Hematopoietic multipotent progenitor cell (in vitro differentiated cells): ENCODE results near the gene NCR2. TPM values are rescaled to one million over a fixed set of nuclear protein-coding genes. Genes with fewer than 3 reads are reported as not detected.
"Not testable (repeated sequence)": the region's sequence is repeated elsewhere in the genome, so short reads cannot be mapped to it uniquely, and the experiment has no call there.

Source experiments
- DNase-seq, 3 donors: peaks; one replicate each; pipeline ENCODE4 v3.0.0-alpha.2; 2011 to 2015; ENCODE audit warnings: low read depth in 2 of 3, low spot score in 2 of 3
- total RNA-seq: library from RNA; depleted of rRNA; stranded (reverse); fragments of >200 nt; gene quantifications from one replicate; pipeline ENCODE4 v1.2.3, GENCODE V29; 2012

The NCR2 gene
- total RNA-seq: not detected

- DNase-seq: no peak
Observed at GRCh38 chr6:41335296-41335695, at the start of gene NCR2. TSS of gene NCR2 (plus strand) at chr6:41335608. CDS start at chr6:41335877, 269 bp downstream.

GRCh38 chr6:41286544-41287346 lies 48.7 kb upstream of the NCR2 start, which contains the start of gene TREM1:
TSS of gene TREM1 (minus strand) at chr6:41286682. CDS start at chr6:41286655, 27 bp downstream.
- DNase-seq: peak in 1 of 3 donors; percentile 34

- no peak for DNase-seq
Observed at GRCh38 chr6:41288030-41288753, 47.2 kb upstream of the NCR2 start.

DNA sequence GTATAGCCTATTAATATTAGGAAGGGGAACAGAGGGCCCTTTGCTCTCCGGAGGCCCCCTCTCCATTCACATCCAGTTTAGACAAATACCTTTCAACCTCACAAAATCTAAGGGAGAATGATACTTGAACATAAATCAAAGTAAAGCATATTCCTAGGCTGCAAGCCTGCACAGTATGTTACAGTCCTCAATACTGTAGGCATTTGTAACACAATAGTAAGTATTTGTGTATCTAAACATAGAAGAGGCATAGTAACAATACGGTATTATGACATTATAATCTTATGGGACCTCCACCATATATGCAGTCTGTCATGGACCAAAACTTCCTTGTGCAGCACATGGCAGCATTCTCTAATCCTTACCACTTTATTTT lies 46.7 kb upstream of the NCR2 start:
- no peak for DNase-seq

GRCh38 chr6:41289815-41290214 lies 45.6 kb upstream of the NCR2 start:
- DNase-seq: no peak

- no peak for DNase-seq
Observed at GRCh38 chr6:41291717-41292116, 43.7 kb upstream of the NCR2 start.

- DNase-seq: no peak
Observed at GRCh38 chr6:41294214-41294872, 41.1 kb upstream of the NCR2 start.

- not testable (repeated sequence) for DNase-seq
Observed at GRCh38 chr6:41297248-41297647, 38.2 kb upstream of the NCR2 start.

GRCh38 chr6:41298785-41299502 lies 36.5 kb upstream of the NCR2 start:
- peak in 2 of 3 donors; percentile 6 to 19 for DNase-seq

DNA sequence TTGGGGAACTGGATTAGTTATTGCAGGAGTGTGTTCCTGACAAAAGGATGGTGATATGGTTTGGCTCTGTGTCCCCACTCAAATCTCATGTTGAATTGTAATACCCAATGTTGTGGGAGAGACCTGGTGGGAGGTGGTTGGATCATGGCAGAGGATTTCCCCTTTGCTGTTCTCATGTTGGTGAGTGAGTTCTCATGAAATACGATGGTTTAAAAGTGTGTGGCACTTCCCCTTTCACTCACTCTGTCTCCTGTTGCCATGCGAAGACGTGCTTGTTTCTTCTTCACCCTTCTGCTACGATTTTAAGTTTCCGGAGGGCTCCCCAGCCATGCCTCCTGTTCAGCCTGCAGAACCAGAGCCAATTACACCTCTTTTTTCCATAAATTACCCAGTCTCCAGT lies 32.8 kb upstream of the NCR2 start:
- DNase-seq: peak in 2 of 3 donors; percentile 24 to 50

DNA sequence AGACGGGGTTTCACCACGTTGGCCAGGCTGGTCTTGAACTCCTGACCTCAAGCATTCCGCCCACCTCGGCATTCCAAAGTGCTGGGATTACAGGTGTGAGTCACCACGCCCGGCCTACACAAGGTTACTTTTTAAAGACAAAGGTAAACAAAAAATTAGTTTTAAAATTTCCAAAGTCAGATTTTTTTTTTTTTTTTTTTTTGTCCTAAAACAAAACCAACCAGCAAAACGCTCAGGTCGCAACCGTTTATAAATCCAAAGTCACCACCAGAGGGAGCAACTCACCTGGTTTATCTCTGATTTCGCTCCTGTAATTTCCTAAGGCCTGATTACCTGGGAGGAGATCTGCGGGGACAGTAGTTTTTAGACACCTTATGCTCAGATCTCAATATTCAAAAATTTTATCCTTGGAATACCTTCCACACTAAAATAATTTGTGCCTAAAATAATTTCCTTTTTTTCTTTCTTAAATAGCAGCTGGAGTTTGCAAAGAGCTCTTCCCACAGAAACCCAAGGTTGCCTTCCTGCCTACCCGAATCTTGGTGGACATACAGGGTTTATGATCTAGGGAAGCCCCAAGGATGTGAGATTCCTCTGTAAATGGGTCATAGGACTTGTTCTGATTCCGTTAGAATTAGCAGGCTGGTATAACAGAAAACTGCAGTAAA lies 29.1 kb upstream of the NCR2 start:
- DNase-seq: peak; percentile 34 to 63 (median 48)

DNA sequence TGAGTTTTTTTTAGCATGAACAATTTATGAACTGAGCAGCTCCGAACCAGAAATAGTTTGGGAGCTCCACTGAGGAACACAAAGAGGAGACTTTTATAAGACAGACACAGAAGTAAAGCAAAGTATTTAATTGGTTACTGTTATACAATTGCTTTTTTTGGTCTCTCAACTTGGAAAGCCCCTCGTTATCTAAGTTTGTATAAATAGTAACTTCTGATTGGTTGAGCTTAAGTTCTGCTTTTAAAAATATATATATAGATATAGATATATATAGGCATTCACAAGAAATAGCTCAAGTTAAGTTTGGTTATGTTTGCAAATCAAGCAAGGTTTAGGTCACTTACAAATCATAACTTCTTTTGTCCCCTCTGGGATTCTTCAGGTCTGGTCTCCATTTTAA lies 20.2 kb upstream of the NCR2 start:
- no peak for DNase-seq

- no peak for DNase-seq
Observed at GRCh38 chr6:41315943-41316620, 19.3 kb upstream of the NCR2 start.

- DNase-seq: no peak
Observed at GRCh38 chr6:41318261-41318653, 17.2 kb upstream of the NCR2 start.

- DNase-seq: peak; percentile 70 to 83 (median 81)
Observed at GRCh38 chr6:41318654-41319565, 16.5 kb upstream of the NCR2 start.

- DNase-seq: no peak
Observed at GRCh38 chr6:41321183-41321582, 14.2 kb upstream of the NCR2 start.

DNA sequence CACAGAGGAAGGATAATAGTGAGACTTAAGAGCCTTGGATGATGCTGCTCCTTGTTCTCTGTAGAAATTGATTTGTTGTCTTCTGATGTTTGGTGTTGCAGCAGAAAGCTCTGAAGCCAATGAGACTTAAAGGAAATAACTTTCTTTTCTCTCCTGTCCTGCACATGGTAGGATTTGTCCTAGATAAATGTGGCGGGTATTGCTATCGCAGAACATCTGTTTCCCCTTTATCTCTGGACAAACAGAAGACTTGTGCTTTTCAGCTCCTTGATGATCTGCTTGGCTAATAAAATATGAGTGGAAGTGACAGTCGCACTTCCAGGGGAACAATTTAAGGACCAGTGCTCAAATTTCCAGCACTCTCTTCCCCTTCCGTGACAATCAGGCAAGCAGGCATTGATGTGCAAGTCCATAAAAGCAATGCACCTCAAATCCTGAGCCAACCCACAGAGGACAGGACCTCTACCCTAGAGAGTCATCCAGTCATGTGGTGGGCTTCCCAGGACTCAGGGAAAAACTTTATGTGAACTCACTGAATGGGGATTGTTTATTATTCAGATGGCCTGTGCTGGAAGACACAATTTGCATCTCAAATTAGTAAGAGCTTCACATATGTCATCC lies 9.9 kb upstream of the NCR2 start:
- DNase-seq: peak in 2 of 3 donors; percentile 20 to 29

DNA sequence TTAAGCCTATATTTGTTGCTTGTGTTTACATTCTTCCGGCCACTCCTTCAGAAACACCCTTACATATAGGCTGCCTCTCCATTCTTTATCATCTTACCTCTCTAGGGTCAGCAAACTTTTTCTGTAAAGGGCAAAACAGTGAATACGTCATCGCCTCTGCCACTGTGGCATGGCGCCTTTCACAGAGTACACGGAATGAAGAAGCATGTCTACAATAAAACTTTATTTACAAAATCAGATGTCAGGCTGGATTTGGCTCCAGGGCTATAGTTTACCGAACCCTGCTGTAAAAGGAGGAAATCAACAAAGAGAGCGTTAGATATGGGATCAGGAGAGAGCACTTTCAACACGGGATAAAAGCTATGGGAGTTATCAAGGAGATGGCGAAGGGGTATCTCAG lies 9.3 kb upstream of the NCR2 start:
- DNase-seq: no peak
